DMS 273 (cell line): ENCODE data around the gene C10orf90.
"Not testable (repeated sequence)": the region's sequence is repeated elsewhere in the genome, so short reads cannot be mapped to it uniquely, and the experiment has no call there.

Source experiments
- DNase-seq: peaks from one replicate; lab custom pipeline; 2025; ENCODE audit not compliant: unreplicated experiment; lab: John Stamatoyannopoulos, UW

Gene C10orf90

GRCh38 chr10:126397640-126398382 lies 272.7 kb downstream of the C10orf90 start:
- no peak for DNase-seq

- no peak for DNase-seq
Observed at GRCh38 chr10:126397156-126397555, 273.3 kb downstream of the C10orf90 start.

- no peak for DNase-seq
Observed at GRCh38 chr10:126394948-126395347, 275.5 kb downstream of the C10orf90 start.

DNA sequence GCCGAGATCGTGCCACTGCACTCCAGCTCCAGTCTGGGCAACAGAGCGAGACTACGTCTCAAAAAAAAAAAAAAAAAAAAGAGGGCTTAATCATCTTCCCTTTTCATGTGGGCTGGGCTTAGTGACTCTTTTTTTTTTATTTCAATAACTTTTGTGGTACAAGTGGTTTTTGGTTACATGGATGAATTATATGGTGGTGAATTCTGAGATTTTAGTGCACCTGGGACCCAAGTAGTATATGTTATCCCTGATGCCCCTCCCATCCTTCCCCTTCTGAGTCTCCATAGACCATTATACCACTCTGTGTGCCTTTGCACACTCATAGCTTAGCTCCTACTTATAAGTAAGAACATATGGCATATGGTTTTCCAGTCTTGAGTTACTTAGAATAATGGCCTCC lies 277.4 kb downstream of the C10orf90 start:
- DNase-seq: no peak

- peak; percentile 56 for DNase-seq
Observed at GRCh38 chr10:126392469-126392868, 278.0 kb downstream of the C10orf90 start.

GRCh38 chr10:126392068-126392467 lies 278.4 kb downstream of the C10orf90 start:
- no peak for DNase-seq

- DNase-seq: peak; percentile 41
Observed at GRCh38 chr10:126391192-126391885, 279.2 kb downstream of the C10orf90 start.

GRCh38 chr10:126390324-126390723 lies 280.2 kb downstream of the C10orf90 start:
- no peak for DNase-seq

- peak; percentile 39 for DNase-seq
Observed at GRCh38 chr10:126387931-126388911, 282.3 kb downstream of the C10orf90 start, which contains the start of gene ADAM12. Gene ADAM12, minus strand, starts transcription at chr10:126388477. Its CDS starts 332 bp downstream, at chr10:126388145.

DNA sequence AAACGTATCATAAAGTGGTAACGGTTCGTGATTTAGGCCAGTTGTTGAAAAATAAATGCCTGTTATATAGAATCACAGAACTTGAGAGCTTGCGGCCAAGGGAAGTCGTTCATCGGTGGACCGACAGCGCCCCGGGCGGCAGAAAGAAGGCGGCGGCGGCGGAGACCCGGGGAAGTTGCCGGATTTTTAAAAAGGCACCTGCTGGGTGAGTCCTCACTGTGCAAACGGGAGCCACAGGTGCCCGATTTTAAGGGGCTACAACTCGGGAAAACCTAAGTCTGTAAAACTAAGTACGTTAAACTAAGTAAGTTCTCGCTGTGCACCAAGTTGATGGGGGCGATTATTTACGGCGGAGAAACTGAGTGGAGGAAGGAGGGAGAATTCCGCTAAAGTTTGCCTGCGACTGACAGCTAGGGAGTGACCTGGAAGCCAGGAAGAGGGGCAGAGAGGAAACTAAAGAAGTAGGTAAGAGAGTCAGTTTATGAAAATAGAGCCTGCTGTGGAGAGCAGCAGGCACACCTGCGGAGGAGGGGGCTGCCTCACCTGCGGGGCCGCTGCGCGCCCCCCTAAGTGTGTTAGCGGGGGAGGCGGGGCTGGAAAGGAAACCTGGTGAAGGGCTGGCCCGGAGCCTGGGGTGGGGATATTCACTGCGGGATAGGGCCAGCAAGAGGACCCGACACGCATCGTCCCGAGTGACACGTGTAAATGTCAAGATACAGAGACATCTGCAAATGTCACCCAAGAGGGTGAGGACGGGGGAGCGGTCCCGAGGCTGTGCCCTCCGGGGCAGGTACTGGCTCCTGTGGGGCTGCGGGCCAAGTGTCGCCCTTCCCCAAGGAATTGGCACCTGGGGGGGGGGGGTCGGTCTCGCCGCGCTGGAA lies 283.2 kb downstream of the C10orf90 start:
- DNase-seq: peak; percentile 63

GRCh38 chr10:126384269-126384873 lies 286.1 kb downstream of the C10orf90 start:
- no peak for DNase-seq

- no peak for DNase-seq
Observed at GRCh38 chr10:126380352-126381076, 290.0 kb downstream of the C10orf90 start.

DNA sequence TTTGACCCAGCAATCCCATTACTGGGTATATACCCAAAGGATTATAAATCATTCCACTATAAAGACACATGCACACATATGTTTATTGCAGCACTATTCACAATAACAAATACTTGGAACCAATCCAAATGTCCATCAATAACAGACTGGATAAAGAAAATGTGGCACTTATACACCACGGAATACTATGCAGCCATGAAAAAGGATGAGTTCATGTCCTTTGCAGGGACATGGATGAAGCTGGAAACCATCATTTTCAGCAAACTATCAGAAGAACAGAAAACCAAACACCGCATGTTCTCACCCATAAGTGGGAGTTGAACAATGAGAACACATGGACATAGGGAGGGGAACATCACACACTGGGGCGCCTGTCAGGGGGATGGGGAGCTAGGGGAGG lies 291.3 kb downstream of the C10orf90 start:
- not testable (repeated sequence) for DNase-seq

DNA sequence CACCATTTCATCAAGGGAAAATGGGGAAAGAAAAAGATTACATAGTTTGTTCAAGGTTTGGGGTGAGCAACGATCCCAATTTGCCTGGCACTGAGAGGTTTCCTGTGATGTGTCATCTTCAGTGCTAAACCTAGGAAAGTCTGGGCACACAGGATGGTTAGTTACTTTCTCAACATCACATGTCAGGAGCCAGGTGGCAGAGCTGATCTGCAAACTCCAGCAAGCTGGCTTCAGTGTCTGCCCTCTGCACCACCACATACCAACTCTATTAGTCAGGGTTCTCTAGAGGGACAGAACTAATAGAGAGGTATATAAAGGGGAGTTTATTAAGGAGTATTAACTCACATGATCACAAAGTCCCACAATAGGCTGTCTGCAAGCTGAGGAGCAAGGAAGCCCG lies 293.5 kb downstream of the C10orf90 start:
- DNase-seq: no peak

GRCh38 chr10:126375926-126376554 lies 294.5 kb downstream of the C10orf90 start:
- DNase-seq: no peak

DNA sequence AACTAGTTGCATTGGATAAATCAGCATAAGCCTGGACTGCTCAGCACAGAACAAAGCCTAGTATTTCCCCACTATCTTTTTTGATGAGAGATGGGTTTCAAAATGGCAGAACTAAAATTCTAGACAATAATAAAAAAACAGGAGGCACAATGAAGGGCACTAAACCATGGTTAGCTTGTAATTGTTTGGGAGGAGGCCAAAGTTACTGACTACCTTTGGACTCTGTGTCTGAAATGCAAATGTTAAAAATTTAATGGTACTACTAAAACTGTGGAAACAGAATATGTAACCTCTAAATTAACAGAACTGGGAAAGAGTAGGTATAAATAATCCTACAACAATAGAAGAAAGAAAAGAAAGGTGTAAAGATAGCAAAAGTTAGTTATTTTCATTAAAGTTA lies 295.2 kb downstream of the C10orf90 start:
- DNase-seq: no peak
